NAMALWA (cell line): Measurements from ENCODE around the gene CATSPER1.
"Not testable (repeated sequence)": the region's sequence is repeated elsewhere in the genome, so short reads cannot be mapped to it uniquely, and the experiment has no call there.

Experiments used
- DNase-seq: peaks from one replicate; pipeline ENCODE4 v3.0.0-alpha.2; 2015; ENCODE audit warnings: low spot score

The CATSPER1 gene

GRCh38 chr11:66020618-66021357, 5.5 kb downstream of the CATSPER1 start:
- DNase-seq: no peak

DNA sequence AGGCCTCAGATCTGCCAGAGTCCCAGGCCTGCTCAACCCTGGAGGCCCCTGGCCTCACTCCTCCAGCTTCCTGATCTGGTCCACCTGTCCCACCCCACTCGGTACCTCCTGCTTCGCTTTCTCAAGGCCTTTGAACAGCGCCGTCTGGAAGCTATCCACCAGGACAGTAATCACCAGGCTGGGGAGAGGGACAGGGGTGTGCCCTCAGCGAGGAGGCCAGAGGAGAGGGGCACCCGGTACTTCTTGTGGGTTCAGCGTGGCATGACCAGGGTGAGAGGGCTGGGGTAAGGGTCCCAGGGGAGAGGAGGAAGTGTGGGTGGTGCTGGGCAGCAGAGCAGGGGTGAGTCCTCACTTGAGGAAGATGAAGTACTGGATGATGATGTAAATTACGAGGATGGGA, 6.1 kb downstream of the CATSPER1 start:
- no peak for DNase-seq

- no peak for DNase-seq
Measured at GRCh38 chr11:66017321-66017720, 9.0 kb downstream of the CATSPER1 start.

DNA sequence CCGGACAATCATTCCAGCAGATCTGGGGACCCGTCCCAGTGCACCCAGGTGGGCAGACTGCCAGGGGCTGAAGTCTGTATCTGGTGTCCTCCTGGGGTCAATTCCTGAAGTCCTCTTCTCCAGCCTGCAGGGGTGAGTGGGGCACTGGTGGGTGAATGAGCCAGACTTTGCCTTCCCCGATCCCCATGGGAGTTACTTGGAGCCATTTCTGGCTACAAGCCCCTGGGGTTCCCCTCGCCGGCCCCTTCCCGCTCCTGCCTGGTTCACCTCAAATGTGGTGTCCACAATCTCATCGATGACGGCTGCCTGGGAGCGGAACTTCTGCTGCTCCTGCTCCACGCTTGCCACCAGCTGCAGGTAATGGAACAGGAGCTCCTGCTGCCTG, 9.5 kb downstream of the CATSPER1 start:
- no peak for DNase-seq

DNA sequence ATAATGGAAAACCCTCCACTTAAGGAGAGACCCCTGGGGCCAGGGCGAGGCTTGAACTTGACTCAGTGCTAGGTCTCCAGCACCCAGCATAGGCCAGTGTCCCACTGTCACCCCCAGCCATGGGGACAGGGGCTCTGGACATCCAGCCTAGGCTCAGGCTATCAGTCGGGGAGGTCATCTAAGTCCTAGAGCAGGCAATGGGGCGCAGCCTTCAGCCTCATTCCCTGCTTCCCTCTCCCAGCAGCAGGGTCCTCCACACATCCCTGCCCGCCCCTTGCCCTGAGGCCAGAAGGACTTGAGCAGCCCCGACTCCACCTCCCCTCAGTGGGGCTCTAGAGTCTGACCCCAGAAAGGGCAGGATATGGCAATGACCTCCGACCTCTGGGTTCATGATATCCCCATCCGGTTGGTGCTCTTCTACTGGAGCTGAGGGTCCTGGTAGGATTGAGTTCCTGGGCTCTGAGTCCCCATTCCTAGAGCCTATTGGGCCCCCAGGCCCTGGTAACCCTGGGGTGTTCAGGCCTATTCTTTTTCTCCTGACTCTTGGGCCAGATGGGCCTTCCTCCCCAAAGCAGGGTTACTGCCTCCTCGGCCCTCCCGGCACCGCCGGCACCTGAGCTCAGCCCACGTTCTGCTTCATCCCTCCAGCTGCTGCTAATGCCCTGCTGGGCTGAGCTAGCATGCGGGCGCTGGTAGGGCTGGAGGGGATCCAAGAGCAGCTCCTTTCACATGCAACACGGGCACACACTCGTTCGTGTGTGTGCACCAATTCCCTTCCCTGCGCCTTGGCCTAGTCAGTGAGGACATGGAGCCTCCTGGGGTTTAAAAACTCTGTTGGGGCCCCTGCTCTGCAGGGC, 10.1 kb downstream of the CATSPER1 start:
- no peak for DNase-seq

DNA sequence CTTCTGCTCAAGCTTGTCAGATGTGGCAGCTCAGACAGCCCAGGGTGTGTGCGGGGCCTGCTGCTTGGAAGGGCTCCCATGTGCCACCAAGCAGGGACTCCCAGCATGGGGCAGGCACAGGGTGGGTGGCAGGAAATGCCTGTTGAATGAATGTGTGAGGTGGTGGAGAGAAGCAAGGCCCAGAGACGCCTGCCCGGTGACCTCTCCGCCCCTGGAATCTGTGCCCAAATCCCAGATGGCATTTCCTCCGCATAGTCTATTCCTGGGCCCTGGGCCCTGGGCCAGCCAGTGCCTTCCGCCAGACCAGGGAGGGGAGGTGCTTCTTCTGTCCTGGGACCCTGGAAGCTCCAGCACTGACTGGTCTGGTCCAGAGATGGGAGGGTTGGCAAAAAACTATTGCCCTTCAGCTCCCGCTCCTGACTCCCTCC, 10.8 kb downstream of the CATSPER1 start:
- no peak for DNase-seq

GRCh38 chr11:66014804-66015453, 11.3 kb downstream of the CATSPER1 start:
- no peak for DNase-seq

- DNase-seq: no peak
Measured at GRCh38 chr11:66013762-66014100, 12.5 kb downstream of the CATSPER1 start.

- DNase-seq: no peak
Measured at GRCh38 chr11:66012946-66013761, 13.1 kb downstream of the CATSPER1 start.

GRCh38 chr11:66012371-66012945, 13.8 kb downstream of the CATSPER1 start:
- no peak for DNase-seq

DNA sequence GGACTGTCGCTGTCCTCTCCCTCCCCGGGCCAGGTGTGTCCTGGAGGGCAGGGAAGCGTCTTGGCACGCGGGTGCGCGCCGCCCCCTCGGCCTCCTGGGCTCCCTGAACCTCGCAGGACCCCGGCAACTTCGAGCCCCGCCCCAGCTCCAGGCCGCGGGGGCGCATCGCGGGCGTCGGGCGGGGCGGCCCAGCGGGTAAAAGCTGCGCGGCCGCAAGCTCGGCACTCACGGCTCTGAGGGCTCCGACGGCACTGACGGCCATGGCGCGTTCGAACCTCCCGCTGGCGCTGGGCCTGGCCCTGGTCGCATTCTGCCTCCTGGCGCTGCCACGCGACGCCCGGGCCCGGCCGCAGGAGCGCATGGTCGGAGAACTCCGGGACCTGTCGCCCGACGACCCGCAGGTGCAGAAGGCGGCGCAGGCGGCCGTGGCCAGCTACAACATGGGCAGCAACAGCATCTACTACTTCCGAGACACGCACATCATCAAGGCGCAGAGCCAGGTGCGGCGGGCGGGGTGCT, 14.4 kb downstream of the CATSPER1 start, which contains the start of gene CST6:
TSS of gene CST6 (plus strand) at position 224 of the 519 bp plus-strand sequence. CDS start at position 261, 37 bp downstream.
- DNase-seq: no peak

DNA sequence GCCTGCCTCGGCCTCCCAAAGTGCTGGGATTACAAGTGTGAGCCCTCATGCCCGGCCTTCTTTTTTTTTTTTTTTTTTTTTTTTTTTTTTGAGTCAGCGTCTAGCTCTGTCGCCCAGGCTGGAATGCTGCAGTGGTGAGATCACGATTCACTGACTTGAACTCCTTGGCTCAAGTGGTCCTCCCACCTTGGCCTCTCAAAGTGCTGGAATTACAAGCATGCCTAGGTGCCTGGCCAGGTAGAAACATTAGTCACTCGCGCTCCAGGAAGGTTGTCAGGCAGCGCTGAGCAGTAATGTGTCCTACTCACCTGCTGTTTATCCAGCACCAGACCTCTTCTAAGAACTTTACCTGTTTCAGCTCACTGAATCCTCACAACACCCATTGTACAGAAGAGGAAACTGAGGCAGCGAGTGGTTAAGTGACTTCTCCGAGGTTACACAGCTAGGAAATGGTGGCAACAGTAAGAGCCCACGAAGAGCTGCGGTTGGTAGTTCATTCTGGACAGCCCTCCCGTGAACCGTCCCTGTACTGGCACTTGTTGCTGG, 15.0 kb downstream of the CATSPER1 start:
- no peak for DNase-seq

- not testable (repeated sequence) for DNase-seq
Measured at GRCh38 chr11:66010036-66010435, 16.2 kb downstream of the CATSPER1 start.

DNA sequence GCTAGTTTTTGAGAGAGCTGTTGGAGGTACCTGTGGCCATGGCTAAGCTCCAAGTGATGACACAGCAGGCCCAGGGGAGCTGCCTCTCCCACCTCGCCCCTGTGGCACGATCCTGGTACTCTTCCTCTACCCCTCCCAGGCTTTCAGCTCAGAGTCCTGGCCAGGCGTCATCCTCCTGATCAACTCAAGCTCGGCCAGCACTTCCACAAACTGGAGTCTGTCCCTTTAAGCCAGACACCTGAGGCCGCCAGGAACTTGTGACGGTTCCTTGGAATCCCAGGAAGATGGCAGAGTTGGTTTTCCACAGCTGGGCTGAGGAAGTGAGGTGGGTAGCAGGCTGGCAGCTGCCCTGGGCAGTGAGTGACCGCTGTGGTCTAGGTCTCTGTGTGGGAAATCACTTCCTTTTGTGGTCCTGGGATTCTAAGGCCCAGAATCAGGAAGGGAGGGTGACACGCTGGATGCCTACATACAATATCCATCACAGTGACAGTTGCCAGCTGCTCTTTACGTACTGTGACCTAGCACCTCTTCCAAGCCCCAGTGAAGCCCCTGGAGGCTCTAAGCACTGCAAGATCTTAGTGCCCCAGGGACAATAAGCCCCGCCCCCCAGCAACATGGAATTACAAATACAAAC, 17.7 kb downstream of the CATSPER1 start:
- no peak for DNase-seq

DNA sequence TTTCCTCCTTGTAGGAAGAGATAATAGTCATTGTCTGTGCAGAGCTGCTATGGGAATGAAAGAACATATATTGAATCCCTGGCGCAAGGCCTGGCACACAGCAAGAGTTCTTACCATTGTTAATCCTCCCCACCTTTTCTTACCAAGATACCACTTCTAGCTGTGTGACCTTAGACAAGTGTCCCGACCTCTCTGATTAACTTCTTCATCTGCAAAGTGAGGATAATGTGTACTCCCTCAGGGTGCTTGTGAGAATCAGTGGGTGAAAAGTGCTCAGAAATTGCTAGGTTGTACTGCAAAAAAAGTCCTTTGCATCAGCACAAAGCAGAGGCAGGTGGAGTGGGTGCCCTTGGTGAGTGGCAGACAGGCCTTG, 18.2 kb downstream of the CATSPER1 start:
- no peak for DNase-seq

- no peak for DNase-seq
Measured at GRCh38 chr11:66007201-66007634, 19.1 kb downstream of the CATSPER1 start.

- DNase-seq: no peak
Measured at GRCh38 chr11:66006891-66007176, 19.4 kb downstream of the CATSPER1 start.

GRCh38 chr11:66006134-66006890, 20.0 kb downstream of the CATSPER1 start:
- DNase-seq: no peak

GRCh38 chr11:66004186-66004585, 22.1 kb downstream of the CATSPER1 start:
- DNase-seq: no peak

- no peak for DNase-seq
Measured at GRCh38 chr11:66003291-66003690, 23.0 kb downstream of the CATSPER1 start.
